ENCODE results near the gene ASB2.
A peak's percentile ranks its signal among the peaks of the same experiment; 100 is the strongest.

Gene ASB2

GRCh38 chr14:94011795-94012194 lies 35.4 kb upstream of the ASB2 start:
- H3K27me3 ChIP-seq (ENCODE audit: insufficient read depth, low read length, poor library complexity): peaks cover 2% of the 10 kb centered on the region
- H3K4me3 ChIP-seq (ENCODE audit: low read depth in 1 of 2, low read length in 2 of 2): no peak overlapping the region
- H3K4me2 ChIP-seq (ENCODE audit: insufficient read depth, low read length): no peak overlapping the region
- H3K27ac ChIP-seq (ENCODE audit: low read length): no peak overlapping the region
- H3K4me1 ChIP-seq (ENCODE audit: insufficient read depth, low read length): no peaks in the 10 kb centered on the region
- no peak for DNase-seq
- no peaks in the 10 kb centered on the region for H3K9me3 ChIP-seq (ENCODE audit: insufficient read depth, low read length, severe bottlenecking)
- H2AFZ ChIP-seq (ENCODE audit: low read depth, low read length): no peak overlapping the region
- H4K20me1 ChIP-seq (ENCODE audit: insufficient read depth, low read length): peaks cover 2% of the 10 kb centered on the region; the same call in 1 of the 2 replicates
- TF ChIP-seq, protein P1, sequence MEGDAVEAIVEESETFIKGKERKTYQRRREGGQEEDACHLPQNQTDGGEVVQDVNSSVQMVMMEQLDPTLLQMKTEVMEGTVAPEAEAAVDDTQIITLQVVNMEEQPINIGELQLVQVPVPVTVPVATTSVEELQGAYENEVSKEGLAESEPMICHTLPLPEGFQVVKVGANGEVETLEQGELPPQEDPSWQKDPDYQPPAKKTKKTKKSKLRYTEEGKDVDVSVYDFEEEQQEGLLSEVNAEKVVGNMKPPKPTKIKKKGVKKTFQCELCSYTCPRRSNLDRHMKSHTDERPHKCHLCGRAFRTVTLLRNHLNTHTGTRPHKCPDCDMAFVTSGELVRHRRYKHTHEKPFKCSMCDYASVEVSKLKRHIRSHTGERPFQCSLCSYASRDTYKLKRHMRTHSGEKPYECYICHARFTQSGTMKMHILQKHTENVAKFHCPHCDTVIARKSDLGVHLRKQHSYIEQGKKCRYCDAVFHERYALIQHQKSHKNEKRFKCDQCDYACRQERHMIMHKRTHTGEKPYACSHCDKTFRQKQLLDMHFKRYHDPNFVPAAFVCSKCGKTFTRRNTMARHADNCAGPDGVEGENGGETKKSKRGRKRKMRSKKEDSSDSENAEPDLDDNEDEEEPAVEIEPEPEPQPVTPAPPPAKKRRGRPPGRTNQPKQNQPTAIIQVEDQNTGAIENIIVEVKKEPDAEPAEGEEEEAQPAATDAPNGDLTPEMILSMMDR (IDR thresholded peaks at IDR 0.05; ENCODE audit: borderline replicate concordance, extremely low read depth, low read length, poor library complexity, severe bottlenecking): no peak
- TF ChIP-seq EZH2 (IDR thresholded peaks at IDR 0.05; ENCODE audit: borderline replicate concordance, low read depth, low read length, severe bottlenecking): no peak
- H3K9ac ChIP-seq (ENCODE audit: low read depth, low read length): no peak overlapping the region
- no peaks in the 10 kb centered on the region for H3K79me2 ChIP-seq (ENCODE audit: insufficient read depth, low read length)
- ATAC-seq (ENCODE audit: insufficient read depth, low read depth): peak; percentile 55; the same call in 1 of the 3 replicates
- H3K36me3 ChIP-seq (ENCODE audit: insufficient read depth, low read length): no peaks in the 10 kb centered on the region

DNA sequence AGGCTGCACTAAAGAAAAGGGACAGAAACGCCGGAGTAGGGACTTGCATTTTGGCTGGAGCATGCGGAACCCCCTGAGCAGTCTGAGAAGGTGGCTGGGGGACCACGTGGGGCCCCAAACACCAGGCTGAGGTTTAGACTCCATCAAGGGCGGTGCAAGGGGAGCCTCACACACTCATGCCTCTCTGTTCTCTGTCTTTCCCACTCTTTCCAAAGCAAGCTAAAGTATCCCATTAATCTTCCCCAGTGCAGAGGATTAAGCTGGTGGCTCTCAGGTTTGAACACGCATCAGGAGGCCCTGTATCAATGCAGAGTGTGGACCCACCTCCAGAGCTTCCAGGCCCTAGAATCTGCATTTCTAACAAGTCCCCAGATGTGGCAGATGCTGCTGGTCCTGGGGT lies 34.3 kb upstream of the ASB2 start:
- no peak for DNase-seq
- no peak overlapping the region for H3K4me3 ChIP-seq (ENCODE audit: low read depth in 1 of 2, low read length in 2 of 2)
- no peak for ATAC-seq (ENCODE audit: insufficient read depth, low read depth)
- no peaks in the 10 kb centered on the region for H3K79me2 ChIP-seq (ENCODE audit: insufficient read depth, low read length)
- no peaks in the 10 kb centered on the region for H3K4me1 ChIP-seq (ENCODE audit: insufficient read depth, low read length)
- H2AFZ ChIP-seq (ENCODE audit: low read depth, low read length): no peak overlapping the region
- no peak overlapping the region for H3K9ac ChIP-seq (ENCODE audit: low read depth, low read length)
- H3K27me3 ChIP-seq (ENCODE audit: insufficient read depth, low read length, poor library complexity): no peaks in the 10 kb centered on the region
- no peak for TF ChIP-seq EZH2 (IDR thresholded peaks at IDR 0.05; ENCODE audit: borderline replicate concordance, low read depth, low read length, severe bottlenecking)
- TF ChIP-seq, protein P1 (IDR thresholded peaks at IDR 0.05; ENCODE audit: borderline replicate concordance, extremely low read depth, low read length, poor library complexity, severe bottlenecking): no peak
- no peaks in the 10 kb centered on the region for H3K9me3 ChIP-seq (ENCODE audit: insufficient read depth, low read length, severe bottlenecking)
- no peak overlapping the region for H3K4me2 ChIP-seq (ENCODE audit: insufficient read depth, low read length)
- H3K36me3 ChIP-seq (ENCODE audit: insufficient read depth, low read length): no peaks in the 10 kb centered on the region
- H3K27ac ChIP-seq (ENCODE audit: low read length): no peak overlapping the region
- H4K20me1 ChIP-seq (ENCODE audit: insufficient read depth, low read length): no peaks in the 10 kb centered on the region; the same call in 1 of the 2 replicates

- Histone ChIP-seq H3K36me3 (ENCODE audit: insufficient read depth, low read length) (no peaks in the 10 kb centered on the region), H3K4me3 (ENCODE audit: low read depth in 1 of 2, low read length in 2 of 2) (no peak overlapping the region), H3K9me3 (ENCODE audit: insufficient read depth, low read length, severe bottlenecking) (no peaks in the 10 kb centered on the region), H3K79me2 (ENCODE audit: insufficient read depth, low read length) (no peaks in the 10 kb centered on the region), H4K20me1 (ENCODE audit: insufficient read depth, low read length) (no peaks in the 10 kb centered on the region; the same call in 1 of the 2 replicates), H3K9ac (ENCODE audit: low read depth, low read length) (no peak overlapping the region), H3K27me3 (ENCODE audit: insufficient read depth, low read length, poor library complexity) (no peaks in the 10 kb centered on the region), H3K4me1 (ENCODE audit: insufficient read depth, low read length) (no peaks in the 10 kb centered on the region), H3K4me2 (ENCODE audit: insufficient read depth, low read length) (no peak overlapping the region), H2AFZ (ENCODE audit: low read depth, low read length) (no peak overlapping the region), H3K27ac (ENCODE audit: low read length) (no peak overlapping the region)
- TF ChIP-seq EZH2 (IDR thresholded peaks at IDR 0.05; ENCODE audit: borderline replicate concordance, low read depth, low read length, severe bottlenecking): no peak
- TF ChIP-seq, protein P1 (IDR thresholded peaks at IDR 0.05; ENCODE audit: borderline replicate concordance, extremely low read depth, low read length, poor library complexity, severe bottlenecking): no peak
- no peak for DNase-seq
- no peak for ATAC-seq (ENCODE audit: insufficient read depth, low read depth)
Observed at GRCh38 chr14:94009767-94010166, 33.4 kb upstream of the ASB2 start.

DNA sequence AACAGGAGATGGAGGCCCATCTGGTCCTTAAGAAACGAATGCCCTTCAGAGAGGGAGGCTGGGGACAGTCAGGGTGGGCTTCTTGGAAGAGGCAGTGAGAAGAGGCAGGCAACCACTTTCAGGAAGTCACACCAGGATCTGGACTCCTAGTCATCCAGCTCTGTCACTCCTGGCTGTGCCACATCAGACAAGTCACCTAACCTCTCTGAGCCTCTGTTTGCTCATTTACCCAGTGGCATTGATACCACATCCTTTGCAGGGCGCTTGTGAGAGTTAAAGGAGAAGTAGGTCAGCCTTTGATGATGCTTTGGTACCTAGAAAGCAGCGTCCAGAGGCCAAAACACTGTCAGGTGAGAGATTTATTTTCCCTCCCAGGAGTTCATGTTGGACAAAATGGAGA lies 31.9 kb upstream of the ASB2 start:
- Histone ChIP-seq H3K36me3 (ENCODE audit: insufficient read depth, low read length) (no peaks in the 10 kb centered on the region), H4K20me1 (ENCODE audit: insufficient read depth, low read length) (no peaks in the 10 kb centered on the region; the same call in 1 of the 2 replicates), H3K4me3 (ENCODE audit: low read depth in 1 of 2, low read length in 2 of 2) (no peak overlapping the region), H3K9me3 (ENCODE audit: insufficient read depth, low read length, severe bottlenecking) (no peaks in the 10 kb centered on the region), H2AFZ (ENCODE audit: low read depth, low read length) (no peak overlapping the region), H3K4me1 (ENCODE audit: insufficient read depth, low read length) (no peaks in the 10 kb centered on the region), H3K4me2 (ENCODE audit: insufficient read depth, low read length) (no peak overlapping the region), H3K79me2 (ENCODE audit: insufficient read depth, low read length) (no peaks in the 10 kb centered on the region), H3K27me3 (ENCODE audit: insufficient read depth, low read length, poor library complexity) (no peaks in the 10 kb centered on the region), H3K27ac (ENCODE audit: low read length) (no peak overlapping the region), H3K9ac (ENCODE audit: low read depth, low read length) (no peak overlapping the region)
- TF ChIP-seq EZH2 (IDR thresholded peaks at IDR 0.05; ENCODE audit: borderline replicate concordance, low read depth, low read length, severe bottlenecking): no peak
- TF ChIP-seq, protein P1 (IDR thresholded peaks at IDR 0.05; ENCODE audit: borderline replicate concordance, extremely low read depth, low read length, poor library complexity, severe bottlenecking): no peak
- DNase-seq (no peak), ATAC-seq (ENCODE audit: insufficient read depth, low read depth) (no peak)

Data from DND-41 (cell line).